GM18909 (cell line): Measurements from ENCODE around the gene PRKCD.
"Not testable (repeated sequence)": the region's sequence is repeated elsewhere in the genome, so short reads cannot be mapped to it uniquely, and the experiment has no call there.

Experiments used
- ATAC-seq: cut with Tn5 transposase; IDR thresholded peaks from one replicate; pipeline ENCODE4 v1.9.1; 2021; ENCODE audit warnings: mild to moderate bottlenecking; ENCODE audit not compliant: unreplicated experiment, poor library complexity

The PRKCD gene

GRCh38 chr3:53139906-53140846 lies 20.8 kb upstream of the PRKCD start:
- no peak for ATAC-seq

GRCh38 chr3:53140847-53141845 lies 19.9 kb upstream of the PRKCD start:
- no peak for ATAC-seq

GRCh38 chr3:53142986-53143385 lies 18.0 kb upstream of the PRKCD start:
- no peak for ATAC-seq

GRCh38 chr3:53144446-53144845 lies 16.6 kb upstream of the PRKCD start:
- no peak for ATAC-seq

GRCh38 chr3:53144862-53145712 lies 15.9 kb upstream of the PRKCD start:
- ATAC-seq: no peak

GRCh38 chr3:53145713-53146080 lies 15.3 kb upstream of the PRKCD start:
- ATAC-seq: no peak

- ATAC-seq: no peak
These were observed 14.6 kb upstream of the PRKCD start for GRCh38 chr3:53146319-53146891.

GRCh38 chr3:53147151-53147902 lies 13.7 kb upstream of the PRKCD start:
- ATAC-seq: no peak

GRCh38 chr3:53147903-53148400 lies 13.1 kb upstream of the PRKCD start:
- ATAC-seq: no peak

- ATAC-seq: no peak
These were observed 11.9 kb upstream of the PRKCD start for GRCh38 chr3:53149006-53149690.

GRCh38 chr3:53149699-53150098 lies 11.3 kb upstream of the PRKCD start:
- no peak for ATAC-seq

- no peak for ATAC-seq
These were observed 10.5 kb upstream of the PRKCD start for GRCh38 chr3:53150247-53151085.

GRCh38 chr3:53151086-53151438 lies 9.9 kb upstream of the PRKCD start:
- ATAC-seq: not testable (repeated sequence)

- no peak for ATAC-seq
These were observed 9.5 kb upstream of the PRKCD start for GRCh38 chr3:53151465-53151864.

GRCh38 chr3:53151870-53152660 lies 8.9 kb upstream of the PRKCD start:
- ATAC-seq: no peak

GRCh38 chr3:53153264-53153823 lies 7.7 kb upstream of the PRKCD start:
- no peak for ATAC-seq
